HCT116 (cell line): ENCODE data around the gene RAB34. TPM values are rescaled to one million over a fixed set of nuclear protein-coding genes. Genes with fewer than 3 reads are reported as not detected.

Experiments
- ATAC-seq: fragments of 200-7000 bp; cut with Tn5 transposase; 2 replicates; pipeline ENCODE4 v1.9.1; 2020; ENCODE audit warnings: mild to moderate bottlenecking, moderate library complexity
- BruUV-seq: library from RNA; stranded (reverse); fragments of 400-500 nt; replicated peaks from 2 replicates; lab custom pipeline; 2021; lab: Mats Ljungman, UMichigan
- CTCF ChIA-PET: fragments of 300-600 bp; sonication (Branson Sonifier 250); formaldehyde crosslinking; loops from one replicate; lab custom pipeline; 2021; ENCODE audit warnings: antibody characterized with exemption; lab: Charles Lee
- POLR2A ChIA-PET: fragments of 300-600, 350-600 bp; sonication (Branson Sonifier 250); formaldehyde crosslinking; loops from one replicate; lab custom pipeline; 2021; ENCODE audit warnings: antibody characterized with exemption; lab: Charles Lee
- RAD21 ChIA-PET, 2 experiments: fragments of 300-600 bp; sonication (Branson Sonifier 250); formaldehyde crosslinking; loops; one replicate each; lab custom pipeline; 2023; ENCODE audit warnings: low total read pairs in 2 of 2; ENCODE audit not compliant: uncharacterized antibody in 2 of 2, unreplicated experiment in 2 of 2, low non-redundant PET in 1 of 2; lab: Charles Lee
- DNase-seq: peaks from one replicate; pipeline ENCODE4 v3.0.0-alpha.2; 2010; ENCODE audit warnings: low read depth, low spot score
- H2AFZ ChIP-seq: fragments of 200-600 bp; shearing (Covaris generic), sonication (generic); 2 replicates; pipeline ENCODE4 v1.6.1; 2017; ENCODE audit warnings: low read depth, mixed run types, mixed read lengths, antibody characterized with exemption, low read length; ENCODE audit not compliant: poor library complexity, severe bottlenecking
- H3K27ac ChIP-seq: 2 replicates; pipeline ENCODE4 v1.5.1; 2012; ENCODE audit warnings: low read depth, low read length
- H3K27me3 ChIP-seq: fragments of 200-600 bp; sonication (generic); 2 replicates; pipeline ENCODE4 v1.6.1; 2016; ENCODE audit warnings: mixed run types, low read length, mixed read lengths; ENCODE audit not compliant: insufficient read depth
- H3K36me3 ChIP-seq, 2 experiments: fragments of 200-500 bp in 1 of 2; fragments of 200-600 bp in 1 of 2; sonication (Bioruptor generic) in 1 of 2; sonication (generic) in 1 of 2; 2 replicates each; pipeline versions ENCODE4 v1.5.1 to v1.6.1; 2014 to 2016; ENCODE audit warnings: low read length in 2 of 2, inconsistent platforms in 1 of 2, mixed read lengths in 1 of 2, mixed run types in 1 of 2; ENCODE audit not compliant: insufficient read depth in 2 of 2, control insufficient read depth in 1 of 2
- H3K4me1 ChIP-seq, 2 experiments: fragments of 200-600 bp in 1 of 2; sonication (generic) in 1 of 2; 2 replicates each; pipeline versions ENCODE4 v1.5.1 to v1.6.1; 2012 to 2017; ENCODE audit warnings: low read length in 2 of 2, inconsistent platforms in 1 of 2, mild to moderate bottlenecking in 1 of 2, mixed read lengths in 1 of 2, mixed run types in 1 of 2, moderate library complexity in 1 of 2; ENCODE audit not compliant: insufficient read depth in 2 of 2, control insufficient read depth in 1 of 2
- H3K4me2 ChIP-seq: fragments of 200-600 bp; sonication (generic); 2 replicates; pipeline ENCODE4 v1.6.1; 2017; ENCODE audit warnings: mixed run types, low read length, mixed read lengths
- H3K4me3 ChIP-seq, 2 experiments: fragments of 200-600 bp in 1 of 2; sonication (generic) in 1 of 2; replicated peaks in 1 of 2; 2 replicates each; pipeline ENCODE4 v1.5.1; 2011 to 2016; ENCODE audit warnings: low read length in 2 of 2, control low read depth in 1 of 2, low read depth in 1 of 2, mild to moderate bottlenecking in 1 of 2, mixed read lengths in 1 of 2, mixed run types in 1 of 2
- H3K79me2 ChIP-seq: fragments of 200-600 bp; sonication (generic); 2 replicates; pipeline ENCODE4 v1.6.1; 2017; ENCODE audit warnings: mild to moderate bottlenecking, mixed run types, low read length, moderate library complexity, mixed read lengths; ENCODE audit not compliant: insufficient read depth
- H3K9ac ChIP-seq: fragments of 200-600 bp; sonication (generic); 2 replicates; pipeline ENCODE4 v1.6.1; 2016; ENCODE audit warnings: low read length, mixed read lengths
- H3K9me2 ChIP-seq: fragments of 200-600 bp; sonication (generic), shearing (Covaris generic); 2 replicates; pipeline ENCODE4 v1.6.1; 2017; ENCODE audit warnings: mixed run types, mild to moderate bottlenecking, moderate library complexity; ENCODE audit not compliant: insufficient read depth
- H3K9me3 ChIP-seq, 2 experiments: fragments of 200-500 bp in 1 of 2; fragments of 200-600 bp in 1 of 2; sonication (Bioruptor generic) in 1 of 2; sonication (generic) in 1 of 2; 2 replicates each; pipeline ENCODE4 v1.6.1; 2014 to 2017; ENCODE audit warnings: low read length in 2 of 2, mixed read lengths in 2 of 2, inconsistent platforms in 1 of 2, low read depth in 1 of 2, mild to moderate bottlenecking in 1 of 2, mixed run types in 1 of 2, moderate library complexity in 1 of 2; ENCODE audit not compliant: control insufficient read depth in 1 of 2, insufficient read depth in 1 of 2
- H4K20me1 ChIP-seq: fragments of 200-600 bp; sonication (generic), shearing (Covaris generic); 2 replicates; pipeline ENCODE4 v1.6.1; 2017; ENCODE audit warnings: mixed run types, mild to moderate bottlenecking, moderate library complexity; ENCODE audit not compliant: insufficient read depth
- CEBPB ChIP-seq: IDR thresholded peaks from 2 replicates; pipeline ENCODE4 v1.6.1; 2012; ENCODE audit warnings: low read depth
- JUND ChIP-seq: IDR thresholded peaks from 2 replicates; pipeline ENCODE4 v1.6.1; 2012
- SIN3A ChIP-seq: IDR thresholded peaks from 2 replicates; pipeline ENCODE4 v1.6.1; 2012; ENCODE audit warnings: low read depth
- SP1 ChIP-seq: IDR thresholded peaks from 2 replicates; pipeline ENCODE4 v1.6.1; 2012; ENCODE audit warnings: low read depth
- TCF7L2 ChIP-seq: IDR thresholded peaks from 2 replicates; pipeline ENCODE4 v1.7.0; 2011; ENCODE audit warnings: borderline replicate concordance, inconsistent platforms; ENCODE audit not compliant: insufficient read depth, insufficient read length; ENCODE audit errors: extremely low read depth
- intact Hi-C: fragments of 100-400 bp; cut with micrococcal nuclease; formaldehyde crosslinking; loops from 2 replicates; pipeline ENCODE4 v1.10.0; 2022
- total RNA-seq: library from RNA; stranded (reverse); gene quantifications from one replicate; pipeline ENCODE4 v1.2.1, GENCODE V29; 2021; ENCODE audit not compliant: unreplicated experiment

Gene RAB34
- total RNA-seq, 1 experiment from 2014 or later = 0.59 TPM

- Histone ChIP-seq H2AFZ (no peak overlapping the region), H3K27me3 (no peaks in the 10 kb centered on the region), H3K4me2 (no peak overlapping the region), H3K9me3 (no peaks in the 10 kb centered on the region), H3K9ac (no peak overlapping the region), H3K79me2 (no peaks in the 10 kb centered on the region), H3K9me2 (no peaks in the 10 kb centered on the region), H3K36me3 (peaks cover 46 to 51% of the 10 kb centered on the region in 2 experiments), H3K27ac (no peak overlapping the region), H3K4me1 (no peaks in the 10 kb centered on the region), H4K20me1 (no peaks in the 10 kb centered on the region), H3K4me3 (no peak overlapping the region)
- no TSS peak for BruUV-seq
- POLR2A ChIA-PET = interaction anchor here (1.5 kb wide), 1 partner anchor 10 kb away, joined by 7 read pairs; the partner anchor contains the start of gene PROCA1
- RAD21 ChIA-PET = no interaction called here
- TF ChIP-seq CEBPB = no peak
- no peak for TF ChIP-seq SIN3A
- no peak for TF ChIP-seq SP1
- TF ChIP-seq TCF7L2 = no peak
- TF ChIP-seq JUND = no peak
- CTCF ChIA-PET = no interaction called here
- DNase-seq (no peak), ATAC-seq (no peak)
- intact Hi-C loops = no loop called here
These were observed 16.7 kb downstream of the RAB34 start for GRCh38 chr17:28700830-28701492.

- no peak for ATAC-seq
- CTCF ChIA-PET = no interaction called here
- H4K20me1 ChIP-seq = no peaks in the 10 kb centered on the region
- POLR2A ChIA-PET = interaction anchor here (1.5 kb wide), 1 partner anchor 11 kb away, joined by 7 read pairs; the partner anchor contains the start of gene PROCA1
- no TSS peak for BruUV-seq
- H3K4me2 ChIP-seq = no peak overlapping the region
- H3K27me3 ChIP-seq = no peaks in the 10 kb centered on the region
- no peak for DNase-seq
- H3K4me3 ChIP-seq = no peak overlapping the region
- TF ChIP-seq SP1 = no peak
- no peaks in the 10 kb centered on the region for H3K4me1 ChIP-seq
- no peak overlapping the region for H3K27ac ChIP-seq
- H3K36me3 ChIP-seq = peaks cover 50 to 52% of the 10 kb centered on the region in 2 experiments
- no peak overlapping the region for H3K9ac ChIP-seq
- RAD21 ChIA-PET = no interaction called here
- intact Hi-C loops = no loop called here
- no peaks in the 10 kb centered on the region for H3K9me3 ChIP-seq
- no peak overlapping the region for H2AFZ ChIP-seq
- H3K9me2 ChIP-seq = no peaks in the 10 kb centered on the region
- H3K79me2 ChIP-seq = no peaks in the 10 kb centered on the region
These were observed 17.4 kb downstream of the RAB34 start for GRCh38 chr17:28700278-28700677.
